A673 (cell line): ENCODE data around the gene CLDN5. TPM values are rescaled to one million over a fixed set of nuclear protein-coding genes. Genes with fewer than 3 reads are reported as not detected.

Source experiments
- BruUV-seq: library from RNA; stranded (reverse); fragments of 400-500 nt; replicated peaks from 2 replicates; lab custom pipeline; 2021; lab: Mats Ljungman, UMichigan
- CTCF ChIA-PET: fragments of 300-600 bp; sonication (Branson Sonifier 250); formaldehyde crosslinking; loops from one replicate; lab custom pipeline; 2022; ENCODE audit warnings: antibody characterized with exemption; lab: Charles Lee
- POLR2A ChIA-PET: fragments of 300-600 bp; sonication (Branson Sonifier 250); formaldehyde crosslinking; loops from one replicate; lab custom pipeline; 2022; ENCODE audit warnings: antibody characterized with exemption; ENCODE audit not compliant: low non-redundant PET; lab: Charles Lee
- DNase-seq: peaks from one replicate; pipeline ENCODE4 v3.0.0-alpha.2; 2015; ENCODE audit warnings: low spot score
- H3K27ac ChIP-seq: fragments of 200-600 bp; sonication (generic); 2 replicates; pipeline ENCODE4 v1.5.1; 2016; ENCODE audit warnings: mixed run types, low read depth, mild to moderate bottlenecking, mixed read lengths, antibody characterized with exemption, low read length; ENCODE audit not compliant: poor library complexity, severe bottlenecking
- H3K27me3 ChIP-seq: fragments of 200-600 bp; sonication (generic); replicated peaks from 2 replicates; pipeline ENCODE4 v1.6.1; 2017; ENCODE audit warnings: mixed run types, low read depth, mild to moderate bottlenecking, mixed read lengths, antibody characterized with exemption, low read length; ENCODE audit not compliant: insufficient read depth, poor library complexity
- H3K36me3 ChIP-seq: fragments of 200-600 bp; sonication (generic); 2 replicates; pipeline ENCODE4 v1.6.1; 2016; ENCODE audit warnings: mixed run types, mild to moderate bottlenecking, mixed read lengths, antibody characterized with exemption, low read length; ENCODE audit not compliant: insufficient read depth, poor library complexity, severe bottlenecking
- H3K4me1 ChIP-seq: fragments of 200-600 bp; sonication (generic); 2 replicates; pipeline ENCODE4 v1.6.1; 2017; ENCODE audit warnings: mixed run types, mild to moderate bottlenecking, mixed read lengths, antibody characterized with exemption, low read length; ENCODE audit not compliant: insufficient read depth, poor library complexity, severe bottlenecking
- H3K4me3 ChIP-seq: fragments of 200-600 bp; sonication (generic); 2 replicates; pipeline ENCODE4 v1.5.1; 2016; ENCODE audit warnings: low read depth, mixed run types, mild to moderate bottlenecking, mixed read lengths, low read length; ENCODE audit not compliant: poor library complexity, severe bottlenecking
- H3K9me3 ChIP-seq: fragments of 200-600 bp; sonication (generic); 2 replicates; pipeline ENCODE4 v1.6.1; 2016; ENCODE audit warnings: mixed run types, low read depth, mild to moderate bottlenecking, mixed read lengths, antibody characterized with exemption, low read length; ENCODE audit not compliant: poor library complexity, severe bottlenecking
- EZH2 ChIP-seq: fragments of 200-600 bp; sonication (generic); IDR thresholded peaks from 2 replicates; pipeline ENCODE4 v1.6.1; 2017; ENCODE audit warnings: borderline replicate concordance, low read depth, mild to moderate bottlenecking, mixed read lengths, antibody characterized with exemption, low read length; ENCODE audit not compliant: poor library complexity, severe bottlenecking
- intact Hi-C: fragments of 100-400 bp; cut with micrococcal nuclease; formaldehyde crosslinking; loops from one replicate; pipeline ENCODE4 v1.10.0; 2022; ENCODE audit not compliant: unreplicated experiment
- total RNA-seq: library from RNA; stranded (reverse); gene quantifications from 2 replicates; pipeline ENCODE4 v1.2.3, GENCODE V29; 2021
- TF ChIP-seq, protein P1 (sequence below): fragments of 300-800, 200-600 bp; sonication (generic); conservative IDR thresholded peaks from 2 replicates; pipeline ENCODE4 v1.5.1; 2017; ENCODE audit warnings: low read depth, mild to moderate bottlenecking, antibody characterized with exemption, low read length, moderate library complexity, mixed read lengths

Gene CLDN5
- total RNA-seq, 1 experiment from 2014 or later, result 0.21 TPM

DNA sequence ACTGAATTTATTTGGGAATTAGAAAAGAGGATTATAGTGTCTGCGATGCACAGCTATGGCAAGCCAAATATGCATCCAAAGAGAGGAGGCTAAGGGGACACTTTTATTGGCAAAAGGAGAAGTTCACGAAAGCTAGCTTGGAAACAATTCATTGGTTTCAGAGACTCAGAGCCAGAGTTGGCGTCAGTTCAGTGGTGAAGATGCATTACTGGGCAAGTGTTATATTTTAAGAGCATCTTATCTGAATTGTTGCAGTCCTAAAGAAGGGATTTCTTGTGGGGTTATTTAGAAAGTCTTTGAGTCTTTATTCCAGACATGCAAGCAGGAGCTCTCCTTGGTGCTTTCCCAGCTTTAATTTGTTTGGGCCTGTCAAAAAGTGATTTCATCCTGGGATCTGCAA, 15.0 kb downstream of the CLDN5 start:
- DNase-seq, result no peak
- BruUV-seq, result no TSS peak
- POLR2A ChIA-PET, result no interaction called here
- Histone ChIP-seq H3K9me3 (no peaks in the 10 kb centered on the region), H3K4me3 (no peak overlapping the region), H3K27me3 (no peaks in the 10 kb centered on the region), H3K4me1 (no peaks in the 10 kb centered on the region), H3K36me3 (peaks cover 40% of the 10 kb centered on the region), H3K27ac (no peak overlapping the region)
- CTCF ChIA-PET, result no interaction called here
- intact Hi-C loops, result no loop called here
- TF ChIP-seq, protein P1, sequence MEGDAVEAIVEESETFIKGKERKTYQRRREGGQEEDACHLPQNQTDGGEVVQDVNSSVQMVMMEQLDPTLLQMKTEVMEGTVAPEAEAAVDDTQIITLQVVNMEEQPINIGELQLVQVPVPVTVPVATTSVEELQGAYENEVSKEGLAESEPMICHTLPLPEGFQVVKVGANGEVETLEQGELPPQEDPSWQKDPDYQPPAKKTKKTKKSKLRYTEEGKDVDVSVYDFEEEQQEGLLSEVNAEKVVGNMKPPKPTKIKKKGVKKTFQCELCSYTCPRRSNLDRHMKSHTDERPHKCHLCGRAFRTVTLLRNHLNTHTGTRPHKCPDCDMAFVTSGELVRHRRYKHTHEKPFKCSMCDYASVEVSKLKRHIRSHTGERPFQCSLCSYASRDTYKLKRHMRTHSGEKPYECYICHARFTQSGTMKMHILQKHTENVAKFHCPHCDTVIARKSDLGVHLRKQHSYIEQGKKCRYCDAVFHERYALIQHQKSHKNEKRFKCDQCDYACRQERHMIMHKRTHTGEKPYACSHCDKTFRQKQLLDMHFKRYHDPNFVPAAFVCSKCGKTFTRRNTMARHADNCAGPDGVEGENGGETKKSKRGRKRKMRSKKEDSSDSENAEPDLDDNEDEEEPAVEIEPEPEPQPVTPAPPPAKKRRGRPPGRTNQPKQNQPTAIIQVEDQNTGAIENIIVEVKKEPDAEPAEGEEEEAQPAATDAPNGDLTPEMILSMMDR, result no peak
- TF ChIP-seq EZH2, result no peak

DNA sequence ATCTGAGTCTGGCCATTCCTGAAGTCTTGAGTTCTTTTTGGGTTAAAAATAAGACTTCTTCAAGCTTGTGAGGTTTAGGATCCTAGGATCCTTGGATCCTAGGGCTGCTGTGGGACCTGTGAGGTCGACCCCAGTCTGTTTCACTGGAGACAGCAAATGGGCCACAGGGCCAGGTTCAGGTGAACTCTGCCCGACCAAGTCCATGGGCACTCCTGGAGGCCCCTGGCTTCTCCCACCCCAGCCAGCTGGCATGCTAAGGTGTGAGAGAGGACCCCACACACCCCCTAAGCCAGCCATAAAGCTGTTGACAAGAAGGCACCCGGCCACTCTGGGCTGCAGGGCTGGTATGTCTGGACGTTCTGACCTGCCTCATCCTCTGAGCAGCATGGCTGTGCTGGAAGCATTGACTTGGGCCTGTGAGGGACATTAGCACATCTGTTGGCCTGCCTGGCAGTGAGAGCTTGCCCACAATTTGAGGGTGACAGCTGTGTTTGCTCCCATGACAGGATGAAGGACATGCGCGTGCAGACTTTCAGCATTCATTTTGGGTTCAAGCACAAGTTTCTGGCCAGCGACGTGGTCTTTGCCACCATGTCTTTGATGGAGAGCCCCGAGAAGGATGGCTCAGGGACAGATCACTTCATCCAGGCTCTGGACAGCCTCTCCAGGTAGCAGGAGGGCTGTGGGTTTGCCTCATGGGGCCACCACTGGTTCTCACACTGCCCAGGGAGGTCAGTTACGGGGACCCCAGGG, 16.0 kb downstream of the CLDN5 start:
- Histone ChIP-seq H3K9me3 (no peaks in the 10 kb centered on the region), H3K27ac (no peak overlapping the region), H3K4me1 (no peaks in the 10 kb centered on the region), H3K36me3 (peaks cover 32% of the 10 kb centered on the region), H3K4me3 (no peak overlapping the region), H3K27me3 (no peaks in the 10 kb centered on the region)
- DNase-seq, result no peak
- TF ChIP-seq, protein P1, result no peak
- no peak for TF ChIP-seq EZH2
- intact Hi-C loops, result no loop called here
- BruUV-seq, result no TSS peak
- ChIA-PET CTCF (no interaction called here), POLR2A (interaction anchor here (0.6 kb wide), 1 partner anchor 20 kb away, joined by 17 read pairs; no protein-coding TSS in a partner anchor)

DNA sequence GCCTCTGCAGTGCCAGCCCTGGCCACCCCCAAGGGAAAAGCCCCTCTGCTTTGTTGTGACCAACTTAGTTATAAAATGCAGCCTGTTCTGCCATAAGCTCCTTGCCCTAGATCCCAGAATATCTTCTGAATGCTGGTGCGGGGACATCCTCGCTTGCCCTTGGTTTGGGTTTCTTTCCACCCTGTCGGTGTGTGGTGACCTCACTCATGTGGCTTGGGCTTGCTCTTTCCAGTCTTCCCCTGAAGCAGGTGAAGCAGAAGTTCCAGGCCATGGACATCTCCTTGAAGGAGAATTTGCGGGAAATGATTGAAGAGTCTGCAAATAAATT, 16.7 kb downstream of the CLDN5 start:
- no TSS peak for BruUV-seq
- no peaks in the 10 kb centered on the region for H3K27me3 ChIP-seq
- no peaks in the 10 kb centered on the region for H3K9me3 ChIP-seq
- ChIA-PET CTCF (no interaction called here), POLR2A (no interaction called here)
- no peak overlapping the region for H3K4me3 ChIP-seq
- H3K27ac ChIP-seq, result no peak overlapping the region
- intact Hi-C loops, result no loop called here
- TF ChIP-seq EZH2, result no peak
- H3K4me1 ChIP-seq, result no peaks in the 10 kb centered on the region
- H3K36me3 ChIP-seq, result peaks cover 26% of the 10 kb centered on the region
- DNase-seq, result no peak

DNA sequence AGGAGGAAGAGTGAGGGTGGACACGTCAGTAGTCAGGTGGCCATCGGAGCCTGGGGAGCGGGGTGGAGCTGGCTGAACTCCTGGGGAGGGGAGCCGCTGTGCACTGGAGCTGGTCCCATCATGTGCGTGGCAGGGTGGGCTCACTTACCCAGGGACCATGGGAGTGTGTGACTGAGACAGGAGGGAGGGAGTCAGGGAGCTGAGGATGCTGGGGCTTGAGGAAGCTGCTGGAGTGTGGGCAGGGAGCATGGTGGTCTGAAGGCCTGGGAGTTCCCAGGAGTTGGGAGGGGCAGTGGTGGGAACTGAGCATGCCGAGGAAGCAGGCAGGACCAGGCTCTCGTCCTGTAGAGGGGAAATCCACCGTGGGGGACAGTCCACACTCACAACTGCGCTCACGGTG, 18.0 kb downstream of the CLDN5 start:
- CTCF ChIA-PET, result no interaction called here
- peaks cover 17% of the 10 kb centered on the region for H3K36me3 ChIP-seq

More for the DNA sequence above, 18.0 kb downstream of the CLDN5 start:
- Histone ChIP-seq H3K4me3 (no peak overlapping the region), H3K4me1 (no peaks in the 10 kb centered on the region), H3K27ac (no peak overlapping the region), H3K27me3 (no peaks in the 10 kb centered on the region), H3K9me3 (no peaks in the 10 kb centered on the region)
- TF ChIP-seq EZH2, result no peak
- TF ChIP-seq, protein P1, result no peak
- intact Hi-C loops, result no loop called here
- POLR2A ChIA-PET, result no interaction called here
- DNase-seq, result no peak
- BruUV-seq, result no TSS peak
